Esophagus squamous epithelium (tissue), 5 donors: ENCODE measurements around the gene LTB4R. TPM values are rescaled to one million over a fixed set of nuclear protein-coding genes. Genes with fewer than 3 reads are reported as not detected.

ENCODE experiments used
- DNase-seq: peaks from one replicate; lab custom pipeline; 2025; lab: John Stamatoyannopoulos, UW
- H3K27ac ChIP-seq, 4 donors: fragments of 200-600 bp; sonication (generic); one replicate each; pipeline ENCODE4 v1.5.1; 2016 to 2019; ENCODE audit warnings: mild to moderate bottlenecking in 1 of 4
- H3K27me3 ChIP-seq, 4 donors: fragments of 200-600 bp; sonication (generic); 1 replicate in 3 of 4; 2 replicates in 1 of 4; pipeline versions ENCODE4 v1.5.1 to v1.6.0; 2017 to 2021; ENCODE audit warnings: antibody characterized with exemption in 1 of 4
- H3K36me3 ChIP-seq, 3 donors: fragments of 200-600 bp; sonication (generic); one replicate each; pipeline ENCODE4 v1.5.1; 2016 to 2019
- H3K4me1 ChIP-seq, 3 donors: fragments of 200-600 bp; sonication (generic); one replicate each; pipeline ENCODE4 v1.5.1; 2017 to 2019
- H3K4me3 ChIP-seq, 4 donors: fragments of 200-600 bp; sonication (generic); 1 replicate in 3 of 4; 2 replicates in 1 of 4; pipeline ENCODE4 v1.5.1; 2016 to 2019; ENCODE audit warnings: mild to moderate bottlenecking in 2 of 4, moderate library complexity in 1 of 4
- H3K9me3 ChIP-seq, 3 donors: fragments of 200-600 bp; sonication (generic); one replicate each; pipeline ENCODE4 v1.5.1; 2016 to 2019
- POLR2A ChIP-seq, 4 donors: fragments of 450-650 bp; IDR thresholded peaks; one replicate each; pipeline ENCODE4 v1.6.1; 2017; ENCODE audit warnings: antibody characterized with exemption in 4 of 4, mild to moderate bottlenecking in 4 of 4, moderate library complexity in 3 of 4
- WGBS, 2 donors: methylation state at CpG; one replicate each; pipeline ENCODE4 v1.1.5; 2018; 5-methylcytosine and 5-hydroxymethylcytosine counted together
- intact Hi-C: fragments of 100-400 bp; cut with DNase I; formaldehyde crosslinking; loops from one replicate; pipeline ENCODE4 v1.15.0; 2022
- total RNA-seq, 4 donors: library from RNA; depleted of rRNA; stranded (reverse); fragments of >200 nt; gene quantifications; one replicate each; pipeline ENCODE4 v1.1.0, GENCODE V29; 2016
- TF ChIP-seq, protein P1 (sequence below), 6 experiments: fragments of 450-650 bp in 4 of 6; fragments of 200-600 bp in 2 of 6; sonication (generic) in 2 of 6; IDR thresholded peaks; one replicate each; pipeline ENCODE4 v1.5.1; 2016 to 2019; ENCODE audit warnings: antibody characterized with exemption in 6 of 6, mild to moderate bottlenecking in 4 of 6, moderate library complexity in 4 of 6
- donor health status: DM: yes; HTN: yes; CAD: no.

LTB4R gene
- total RNA-seq, 4 donors from 2014 or later, result 47.9 to 99.9 (median 85.4) TPM

DNA sequence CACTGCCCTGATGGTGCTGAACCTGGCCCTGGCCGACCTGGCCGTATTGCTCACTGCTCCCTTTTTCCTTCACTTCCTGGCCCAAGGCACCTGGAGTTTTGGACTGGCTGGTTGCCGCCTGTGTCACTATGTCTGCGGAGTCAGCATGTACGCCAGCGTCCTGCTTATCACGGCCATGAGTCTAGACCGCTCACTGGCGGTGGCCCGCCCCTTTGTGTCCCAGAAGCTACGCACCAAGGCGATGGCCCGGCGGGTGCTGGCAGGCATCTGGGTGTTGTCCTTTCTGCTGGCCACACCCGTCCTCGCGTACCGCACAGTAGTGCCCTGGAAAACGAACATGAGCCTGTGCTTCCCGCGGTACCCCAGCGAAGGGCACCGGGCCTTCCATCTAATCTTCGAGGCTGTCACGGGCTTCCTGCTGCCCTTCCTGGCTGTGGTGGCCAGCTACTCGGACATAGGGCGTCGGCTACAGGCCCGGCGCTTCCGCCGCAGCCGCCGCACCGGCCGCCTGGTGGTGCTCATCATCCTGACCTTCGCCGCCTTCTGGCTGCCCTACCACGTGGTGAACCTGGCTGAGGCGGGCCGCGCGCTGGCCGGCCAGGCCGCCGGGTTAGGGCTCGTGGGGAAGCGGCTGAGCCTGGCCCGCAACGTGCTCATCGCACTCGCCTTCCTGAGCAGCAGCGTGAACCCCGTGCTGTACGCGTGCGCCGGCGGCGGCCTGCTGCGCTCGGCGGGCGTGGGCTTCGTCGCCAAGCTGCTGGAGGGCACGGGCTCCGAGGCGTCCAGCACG, 4.7 kb downstream of the LTB4R start:
- intact Hi-C loops, result no loop called here
- no peak for DNase-seq
- Histone ChIP-seq H3K9me3 (no peaks in the 10 kb centered on the region), H3K27me3 (peaks cover 0 to 27% (median 0%) of the 10 kb centered on the region in 4 donors), H3K4me1 (peaks cover 52 to 68% (median 63%) of the 10 kb centered on the region in 3 donors), H3K4me3 (peak overlapping the region in 2 of 4 donors; percentile 4 to 32), H3K27ac (peak overlapping the region; percentile 86 to 97 (median 93)), H3K36me3 (no peaks in the 10 kb centered on the region)
- no peak for TF ChIP-seq POLR2A (IDR thresholded peaks at IDR 0.05)
- TF ChIP-seq, protein P1, sequence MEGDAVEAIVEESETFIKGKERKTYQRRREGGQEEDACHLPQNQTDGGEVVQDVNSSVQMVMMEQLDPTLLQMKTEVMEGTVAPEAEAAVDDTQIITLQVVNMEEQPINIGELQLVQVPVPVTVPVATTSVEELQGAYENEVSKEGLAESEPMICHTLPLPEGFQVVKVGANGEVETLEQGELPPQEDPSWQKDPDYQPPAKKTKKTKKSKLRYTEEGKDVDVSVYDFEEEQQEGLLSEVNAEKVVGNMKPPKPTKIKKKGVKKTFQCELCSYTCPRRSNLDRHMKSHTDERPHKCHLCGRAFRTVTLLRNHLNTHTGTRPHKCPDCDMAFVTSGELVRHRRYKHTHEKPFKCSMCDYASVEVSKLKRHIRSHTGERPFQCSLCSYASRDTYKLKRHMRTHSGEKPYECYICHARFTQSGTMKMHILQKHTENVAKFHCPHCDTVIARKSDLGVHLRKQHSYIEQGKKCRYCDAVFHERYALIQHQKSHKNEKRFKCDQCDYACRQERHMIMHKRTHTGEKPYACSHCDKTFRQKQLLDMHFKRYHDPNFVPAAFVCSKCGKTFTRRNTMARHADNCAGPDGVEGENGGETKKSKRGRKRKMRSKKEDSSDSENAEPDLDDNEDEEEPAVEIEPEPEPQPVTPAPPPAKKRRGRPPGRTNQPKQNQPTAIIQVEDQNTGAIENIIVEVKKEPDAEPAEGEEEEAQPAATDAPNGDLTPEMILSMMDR (IDR thresholded peaks at IDR 0.05), result peak in 3 of 6 experiments; percentile 5 to 30 (median 17)
- WGBS, 2 donors, result 48 to 84% methylated on average over 6 to 19 of the region's 70 CpGs

DNA sequence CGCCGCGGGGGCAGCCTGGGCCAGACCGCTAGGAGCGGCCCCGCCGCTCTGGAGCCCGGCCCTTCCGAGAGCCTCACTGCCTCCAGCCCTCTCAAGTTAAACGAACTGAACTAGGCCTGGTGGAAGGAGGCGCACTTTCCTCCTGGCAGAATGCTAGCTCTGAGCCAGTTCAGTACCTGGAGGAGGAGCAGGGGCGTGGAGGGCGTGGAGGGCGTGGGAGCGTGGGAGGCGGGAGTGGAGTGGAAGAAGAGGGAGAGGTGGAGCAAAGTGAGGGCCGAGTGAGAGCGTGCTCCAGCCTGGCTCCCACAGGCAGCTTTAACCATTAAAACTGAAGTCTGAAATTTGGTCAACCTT, 5.3 kb downstream of the LTB4R start:
- intact Hi-C loops, result no loop called here
- Histone ChIP-seq H3K9me3 (no peaks in the 10 kb centered on the region), H3K27me3 (peaks cover 0 to 27% (median 0%) of the 10 kb centered on the region in 4 donors), H3K4me3 (peak overlapping the region in 2 of 4 donors; percentile 4 to 32), H3K27ac (peak overlapping the region; percentile 86 to 97 (median 93)), H3K36me3 (no peaks in the 10 kb centered on the region), H3K4me1 (peaks cover 49 to 63% (median 59%) of the 10 kb centered on the region in 3 donors)
- WGBS, 2 donors, result 36% methylated on average over 3 of the region's 18 CpGs; no CpG with 5 or more reads in 1 of the 2 donors
- TF ChIP-seq, protein P1 (IDR thresholded peaks at IDR 0.05), result no peak
- TF ChIP-seq POLR2A (IDR thresholded peaks at IDR 0.05), result no peak
- no peak for DNase-seq

DNA sequence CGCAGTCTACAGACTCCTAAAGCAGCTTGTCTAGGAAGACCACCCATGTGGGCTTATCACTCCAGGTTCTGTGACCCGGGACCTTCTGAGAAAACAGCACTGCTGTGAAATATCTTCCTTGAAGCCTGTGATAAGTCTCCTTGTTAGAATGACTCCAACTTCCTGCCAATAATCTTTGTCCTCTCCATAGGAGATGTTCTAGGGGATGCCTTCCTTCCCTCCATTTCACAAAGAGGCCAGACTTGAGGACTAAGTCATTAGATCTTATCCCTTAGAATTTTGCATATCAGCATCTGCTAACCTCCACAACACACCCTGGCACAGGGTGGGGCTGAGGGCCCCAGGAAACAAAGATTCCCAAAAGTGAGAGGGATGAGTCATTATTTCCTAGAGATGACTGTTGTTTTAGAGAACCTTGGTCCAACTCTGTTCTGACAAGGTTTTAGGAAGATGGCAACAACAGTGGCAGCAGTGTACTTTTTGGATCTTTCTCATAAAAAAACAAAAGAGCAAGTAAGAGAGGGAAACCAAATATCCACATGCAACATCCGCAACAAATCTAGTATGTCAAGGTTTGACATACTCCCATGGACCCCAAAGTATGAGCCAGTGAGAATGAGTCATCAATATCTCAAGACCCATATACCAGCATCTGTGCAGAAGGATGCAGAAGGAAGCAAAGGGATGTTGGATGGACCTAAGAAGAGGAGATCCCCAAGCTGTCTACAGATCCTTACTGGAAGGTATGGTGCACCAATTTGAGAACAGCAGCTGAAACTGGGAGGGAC, 6.0 kb downstream of the LTB4R start:
- TF ChIP-seq, protein P1 (IDR thresholded peaks at IDR 0.05), result no peak
- TF ChIP-seq POLR2A (IDR thresholded peaks at IDR 0.05), result no peak
- Histone ChIP-seq H3K36me3 (no peaks in the 10 kb centered on the region), H3K4me1 (peaks cover 42 to 55% (median 53%) of the 10 kb centered on the region in 3 donors), H3K27me3 (peaks cover 0 to 27% (median 0%) of the 10 kb centered on the region in 4 donors), H3K4me3 (no peak overlapping the region), H3K27ac (peak overlapping the region; percentile 86 to 97 (median 93)), H3K9me3 (no peaks in the 10 kb centered on the region)
- WGBS, 2 donors, result 67 to 74% methylated on average over 3 of the region's 3 CpGs
- DNase-seq, result no peak
- intact Hi-C loops, result no loop called here

DNA sequence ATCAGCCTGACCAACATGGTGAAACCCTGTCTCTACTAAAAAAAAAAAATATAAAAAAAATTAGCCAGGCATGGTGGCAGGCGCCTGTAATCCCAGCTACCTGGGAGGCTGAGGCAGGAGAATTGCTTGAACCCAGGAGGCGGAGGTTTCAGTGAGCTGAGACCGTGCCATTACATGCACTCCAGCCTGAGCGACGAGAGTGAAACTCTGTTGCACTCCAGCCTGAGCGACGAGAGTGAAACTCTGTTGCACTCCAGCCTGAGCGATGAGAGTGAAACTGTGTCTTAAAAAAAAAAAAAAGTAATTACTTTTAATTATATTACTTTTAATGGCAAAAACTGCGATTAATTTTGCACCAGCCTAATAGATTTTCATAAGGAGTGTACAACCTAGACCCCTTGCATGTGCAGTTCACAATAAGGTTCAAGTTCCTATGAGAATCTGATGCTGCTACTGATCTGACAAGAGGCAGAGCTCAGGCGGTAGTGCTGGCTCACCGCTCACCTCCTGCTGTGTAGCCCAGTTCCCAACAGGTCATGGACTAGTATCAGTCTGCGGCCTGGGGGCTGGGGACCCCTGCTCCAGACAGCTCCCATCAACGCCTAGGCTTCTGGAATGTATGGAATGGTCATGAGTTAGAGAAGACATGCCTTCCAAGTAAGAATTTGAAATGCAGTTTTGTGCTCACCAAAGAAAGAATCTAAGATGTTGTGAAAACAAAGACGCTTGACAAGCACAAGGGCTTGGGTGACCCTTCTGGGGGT, 10.1 kb downstream of the LTB4R start:
- Histone ChIP-seq H3K27me3 (peaks cover 0 to 23% (median 0%) of the 10 kb centered on the region in 4 donors), H3K36me3 (no peaks in the 10 kb centered on the region), H3K27ac (no peak overlapping the region), H3K4me1 (peaks cover 5 to 14% (median 13%) of the 10 kb centered on the region in 3 donors), H3K4me3 (no peak overlapping the region), H3K9me3 (no peaks in the 10 kb centered on the region)
- 81 to 83% methylated on average over 13 to 14 of the region's 14 CpGs for WGBS, 2 donors
- TF ChIP-seq, protein P1 (IDR thresholded peaks at IDR 0.05), result no peak
- no peak for TF ChIP-seq POLR2A (IDR thresholded peaks at IDR 0.05)
- DNase-seq, result no peak
- intact Hi-C loops, result no loop called here
